Activated CD8-positive, alpha-beta T cell treated with anti-CD3 and anti-CD28 coated beads for 36 hours (primary cell): ENCODE measurements around the gene ISCA1. TPM values are rescaled to one million over a fixed set of nuclear protein-coding genes. Genes with fewer than 3 reads are reported as not detected.

Experiments used
- ATAC-seq: fragments of 200-7000 bp; cut with Tn5 transposase; one replicate; pipeline ENCODE4 v1.10.0; 2021; ENCODE audit warnings: mild to moderate bottlenecking, moderate library complexity
- CTCF ChIA-PET: fragments of 350-600 bp; sonication (Branson Sonifier 250); formaldehyde crosslinking; loops from one replicate; lab custom pipeline; 2021; ENCODE audit warnings: antibody characterized with exemption; lab: Charles Lee
- POLR2A ChIA-PET: fragments of 350-600 bp; sonication (Branson Sonifier 250); formaldehyde crosslinking; loops from one replicate; lab custom pipeline; 2021; ENCODE audit warnings: antibody characterized with exemption; lab: Charles Lee
- DNase-seq: peaks from one replicate; pipeline ENCODE4 v3.0.0-alpha.2; 2020
- H3K27ac Mint-ChIP-seq: one replicate; pipeline ENCODE4 v1.8.0; 2021; ENCODE audit warnings: mild to moderate bottlenecking, mixed read lengths
- H3K27me3 Mint-ChIP-seq: one replicate; pipeline ENCODE4 v1.8.0; 2021; ENCODE audit warnings: mixed read lengths
- H3K36me3 Mint-ChIP-seq: one replicate; pipeline ENCODE4 v1.8.0; 2021; ENCODE audit warnings: low read depth, mixed read lengths
- H3K4me1 Mint-ChIP-seq: one replicate; pipeline ENCODE4 v1.8.0; 2021; ENCODE audit warnings: low read depth, mixed read lengths
- H3K4me3 Mint-ChIP-seq: one replicate; pipeline ENCODE4 v1.8.0; 2021; ENCODE audit warnings: mild to moderate bottlenecking, moderate library complexity, mixed read lengths
- H3K9me3 Mint-ChIP-seq: one replicate; pipeline ENCODE4 v1.8.0; 2021; ENCODE audit warnings: mixed read lengths
- CTCF ChIP-seq: fragments of 200-600 bp; IDR thresholded peaks from one replicate; pipeline ENCODE4 v1.8.0; 2022; ENCODE audit warnings: antibody characterized with exemption, mild to moderate bottlenecking
- intact Hi-C: fragments of 100-400 bp; cut with micrococcal nuclease; formaldehyde crosslinking; loops from one replicate; pipeline ENCODE4 v1.10.0; 2022
- total RNA-seq, 2 experiments: library from RNA; stranded (reverse); gene quantifications; one replicate each; pipeline ENCODE4 v1.2.3, GENCODE V29; 2021

The ISCA1 gene
- total RNA-seq, 2 experiments from 2014 or later, result 33.3 to 35.0 TPM

- H3K4me1 Mint-ChIP-seq, result no peaks in the 10 kb centered on the region
- ChIA-PET POLR2A (no interaction called here), CTCF (no interaction called here)
- ATAC-seq, result no peak
- H3K9me3 Mint-ChIP-seq, result no peaks in the 10 kb centered on the region
- H3K27me3 Mint-ChIP-seq, result no peaks in the 10 kb centered on the region
- no peak for TF ChIP-seq CTCF
- intact Hi-C loops, result no loop called here
- H3K27ac Mint-ChIP-seq, result no peak within 1 kb of the TSS
- peaks cover 23% of the 10 kb centered on the region for H3K36me3 Mint-ChIP-seq
- no peak for DNase-seq
- no peak within 1 kb of the TSS for H3K4me3 Mint-ChIP-seq
Observed at GRCh38 chr9:86259557-86259956, 22.8 kb downstream of the ISCA1 start, which contains the start of gene C9orf153. Gene C9orf153, minus strand, starts transcription at chr9:86259657. Its CDS starts 30,054 bp downstream, at chr9:86229603.

GRCh38 chr9:86257391-86257790 lies 24.9 kb downstream of the ISCA1 start:
- no peaks in the 10 kb centered on the region for H3K27me3 Mint-ChIP-seq
- H3K36me3 Mint-ChIP-seq, result peaks cover 7% of the 10 kb centered on the region
- no peaks in the 10 kb centered on the region for H3K4me1 Mint-ChIP-seq
- intact Hi-C loops, result no loop called here
- H3K27ac Mint-ChIP-seq, result no peak overlapping the region
- CTCF ChIA-PET, result interaction anchor here (2.4 kb wide), 1 partner anchor 55 kb away, joined by 7 read pairs; no protein-coding TSS in a partner anchor
- TF ChIP-seq CTCF, result no peak
- no peak for DNase-seq
- no peak for ATAC-seq
- H3K4me3 Mint-ChIP-seq, result no peak overlapping the region
- POLR2A ChIA-PET, result interaction anchor here (0.8 kb wide), 1 partner anchor 9 kb away, joined by 3 read pairs; no protein-coding TSS in a partner anchor
- peaks cover 8% of the 10 kb centered on the region for H3K9me3 Mint-ChIP-seq

GRCh38 chr9:86256653-86257052 lies 25.7 kb downstream of the ISCA1 start:
- Mint-ChIP-seq H3K4me1 (no peaks in the 10 kb centered on the region), H3K9me3 (peaks cover 8% of the 10 kb centered on the region), H3K27ac (no peak overlapping the region), H3K4me3 (no peak overlapping the region), H3K27me3 (no peaks in the 10 kb centered on the region), H3K36me3 (peaks cover 4% of the 10 kb centered on the region)
- no peak for TF ChIP-seq CTCF
- ChIA-PET CTCF (interaction anchor here (2.4 kb wide), 1 partner anchor 54 kb away, joined by 7 read pairs; no protein-coding TSS in a partner anchor), POLR2A (no interaction called here)
- ATAC-seq (no peak), DNase-seq (no peak)
- intact Hi-C loops, result no loop called here

GRCh38 chr9:86253577-86253976 lies 28.8 kb downstream of the ISCA1 start:
- CTCF ChIA-PET, result no interaction called here
- no peak for TF ChIP-seq CTCF
- peaks cover 2% of the 10 kb centered on the region for H3K36me3 Mint-ChIP-seq
- DNase-seq (no peak), ATAC-seq (no peak)
- no peaks in the 10 kb centered on the region for H3K4me1 Mint-ChIP-seq
- no peak overlapping the region for H3K4me3 Mint-ChIP-seq
- POLR2A ChIA-PET, result no interaction called here
- intact Hi-C loops, result no loop called here
- no peaks in the 10 kb centered on the region for H3K27me3 Mint-ChIP-seq
- H3K27ac Mint-ChIP-seq, result no peak overlapping the region
- peaks cover 8% of the 10 kb centered on the region for H3K9me3 Mint-ChIP-seq

GRCh38 chr9:86252870-86253269 lies 29.5 kb downstream of the ISCA1 start:
- no peak for ATAC-seq
- H3K9me3 Mint-ChIP-seq, result peaks cover 8% of the 10 kb centered on the region
- no peak for DNase-seq
- no peak overlapping the region for H3K4me3 Mint-ChIP-seq
- POLR2A ChIA-PET, result no interaction called here
- H3K27me3 Mint-ChIP-seq, result peaks cover 1% of the 10 kb centered on the region
- H3K4me1 Mint-ChIP-seq, result no peaks in the 10 kb centered on the region
- intact Hi-C loops, result no loop called here
- peaks cover 2% of the 10 kb centered on the region for H3K36me3 Mint-ChIP-seq
- CTCF ChIA-PET, result no interaction called here
- H3K27ac Mint-ChIP-seq, result no peak overlapping the region
- no peak for TF ChIP-seq CTCF
